ENCODE results near the gene COQ6. TPM values are rescaled to one million over a fixed set of nuclear protein-coding genes. Genes with fewer than 3 reads are reported as not detected.

COQ6 gene
- total RNA-seq, 3 donors from 2014 or later, result 37.9 to 64.8 (median 46.9) TPM

DNA sequence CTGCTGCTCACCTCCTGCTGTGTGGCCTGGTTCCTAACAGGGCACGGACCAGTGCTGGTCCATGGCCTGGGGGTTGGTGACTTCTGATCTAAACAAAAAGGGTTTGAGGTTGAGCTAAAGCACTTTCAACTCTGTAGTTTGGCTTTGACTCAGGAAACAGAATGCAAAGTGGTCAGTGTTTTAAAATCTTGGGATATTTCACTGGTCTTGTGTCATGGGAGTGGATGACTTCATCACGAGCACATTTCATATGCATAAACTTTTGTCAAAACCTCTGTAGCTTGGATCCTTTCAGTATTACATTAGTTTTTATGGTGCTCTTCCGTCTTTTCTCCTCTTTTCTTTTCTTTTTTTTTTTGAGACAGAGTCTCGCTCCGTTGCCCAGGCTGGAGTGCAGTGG is 25.8 kb upstream of the COQ6 start:
- no peaks in the 10 kb centered on the region for H3K27me3 ChIP-seq
- no peak overlapping the region for H3K4me3 ChIP-seq
- intact Hi-C loops (cut with DNase I; ENCODE audit: low total_unique reads), result no loop called here
- H3K27ac ChIP-seq, result no peak overlapping the region
- no peaks in the 10 kb centered on the region for H3K9me3 ChIP-seq
- TF ChIP-seq CTCF (IDR thresholded peaks at IDR 0.05), result no peak
- TF ChIP-seq POLR2AphosphoS5 (IDR thresholded peaks at IDR 0.05), result no peak
- no peak for TF ChIP-seq POLR2A (IDR thresholded peaks at IDR 0.05)
- H3K36me3 ChIP-seq, result peaks cover 14% of the 10 kb centered on the region
- DNase-seq (ENCODE audit: low spot score in 2 of 2), result no peak
- H3K4me1 ChIP-seq, result no peaks in the 10 kb centered on the region

DNA sequence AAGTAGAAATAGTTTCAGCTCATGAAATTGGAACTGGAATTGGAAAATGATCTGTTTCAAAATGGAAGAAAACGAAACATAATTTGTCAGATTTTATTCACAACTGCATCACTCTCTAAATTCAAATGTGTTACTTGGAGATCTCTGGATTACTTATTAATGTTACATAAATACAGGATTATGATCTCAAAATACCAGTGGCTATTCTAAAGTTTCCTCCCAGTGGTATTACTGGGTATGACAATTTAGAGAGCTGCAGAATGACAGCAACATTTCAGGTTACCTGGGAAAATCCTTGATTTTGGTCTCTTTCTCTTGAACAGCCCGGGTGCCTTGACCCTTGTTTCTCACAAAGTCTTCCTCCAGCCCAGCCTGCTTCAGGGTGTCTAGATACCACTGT is 14.4 kb upstream of the COQ6 start:
- Histone ChIP-seq H3K27ac (no peak overlapping the region), H3K4me3 (no peak overlapping the region), H3K36me3 (no peaks in the 10 kb centered on the region), H3K4me1 (no peaks in the 10 kb centered on the region), H3K9me3 (no peaks in the 10 kb centered on the region), H3K27me3 (no peaks in the 10 kb centered on the region)
- no peak for DNase-seq (ENCODE audit: low spot score in 2 of 2)
- no peak for TF ChIP-seq POLR2AphosphoS5 (IDR thresholded peaks at IDR 0.05)
- TF ChIP-seq CTCF (IDR thresholded peaks at IDR 0.05), result peak in 2 of 3 donors; percentile 22 to 25
- intact Hi-C loops (cut with DNase I; ENCODE audit: low total_unique reads), result no loop called here

- H3K36me3 ChIP-seq, result no peaks in the 10 kb centered on the region
- DNase-seq (ENCODE audit: low spot score in 2 of 2), result no peak
- TF ChIP-seq POLR2A (IDR thresholded peaks at IDR 0.05), result no peak
- TF ChIP-seq POLR2AphosphoS5 (IDR thresholded peaks at IDR 0.05), result no peak
- TF ChIP-seq CTCF (IDR thresholded peaks at IDR 0.05), result no peak
- no peak overlapping the region for H3K27ac ChIP-seq
- no peak overlapping the region for H3K4me3 ChIP-seq
- H3K27me3 ChIP-seq, result no peaks in the 10 kb centered on the region
- no peaks in the 10 kb centered on the region for H3K9me3 ChIP-seq
- intact Hi-C loops (cut with DNase I; ENCODE audit: low total_unique reads), result no loop called here
- H3K4me1 ChIP-seq, result no peaks in the 10 kb centered on the region
Measured at GRCh38 chr14:73936548-73936947, 13.6 kb upstream of the COQ6 start.

GRCh38 chr14:73937012-73937411 is 13.1 kb upstream of the COQ6 start:
- H3K9me3 ChIP-seq, result no peaks in the 10 kb centered on the region
- TF ChIP-seq CTCF (IDR thresholded peaks at IDR 0.05) (no peak), POLR2A (IDR thresholded peaks at IDR 0.05) (no peak), POLR2AphosphoS5 (IDR thresholded peaks at IDR 0.05) (no peak)
- intact Hi-C loops (cut with DNase I; ENCODE audit: low total_unique reads), result no loop called here
- no peaks in the 10 kb centered on the region for H3K27me3 ChIP-seq
- H3K4me3 ChIP-seq, result no peak overlapping the region
- DNase-seq (ENCODE audit: low spot score in 2 of 2), result no peak
- no peaks in the 10 kb centered on the region for H3K36me3 ChIP-seq
- no peaks in the 10 kb centered on the region for H3K4me1 ChIP-seq
- H3K27ac ChIP-seq, result no peak overlapping the region

GRCh38 chr14:73942180-73942579 is 7.9 kb upstream of the COQ6 start:
- no peak for DNase-seq (ENCODE audit: low spot score in 2 of 2)
- peak overlapping the region in 1 of 2 donors; percentile 59 for H3K27ac ChIP-seq

More at GRCh38 chr14:73942180-73942579, 7.9 kb upstream of the COQ6 start:
- intact Hi-C loops (cut with DNase I; ENCODE audit: low total_unique reads), result no loop called here
- Histone ChIP-seq H3K36me3 (no peaks in the 10 kb centered on the region), H3K4me3 (no peak overlapping the region), H3K27me3 (no peaks in the 10 kb centered on the region), H3K9me3 (no peaks in the 10 kb centered on the region), H3K4me1 (no peaks in the 10 kb centered on the region)
- TF ChIP-seq POLR2AphosphoS5 (IDR thresholded peaks at IDR 0.05) (no peak), POLR2A (IDR thresholded peaks at IDR 0.05) (no peak), CTCF (IDR thresholded peaks at IDR 0.05) (no peak)
